HG02571 (cell line): ENCODE results near the gene HSPA1A.
"Not testable (repeated sequence)": the region's sequence is repeated elsewhere in the genome, so short reads cannot be mapped to it uniquely, and the experiment has no call there.

Source experiments
- ATAC-seq: cut with Tn5 transposase; IDR thresholded peaks from one replicate; pipeline ENCODE4 v1.9.1; 2021; ENCODE audit warnings: mild to moderate bottlenecking, moderate library complexity; ENCODE audit not compliant: unreplicated experiment

The HSPA1A gene

GRCh38 chr6:31862344-31863235, 47.2 kb downstream of the HSPA1A start, which contains the start of gene NEU1:
Gene NEU1 (minus strand): TSS chr6:31862821. CDS start chr6:31862776, 45 bp downstream.
- ATAC-seq = peak; percentile 92

- not testable (repeated sequence) for ATAC-seq
Measured at GRCh38 chr6:31864123-31864562, 48.8 kb downstream of the HSPA1A start.

- no peak for ATAC-seq
Measured at GRCh38 chr6:31864818-31865204, 49.5 kb downstream of the HSPA1A start.

GRCh38 chr6:31865205-31866118, 50.1 kb downstream of the HSPA1A start:
- ATAC-seq = no peak
